ENCODE results near the gene ARL1.
"Not testable (repeated sequence)": the region's sequence is repeated elsewhere in the genome, so short reads cannot be mapped to it uniquely, and the experiment has no call there.

ARL1 gene

DNA sequence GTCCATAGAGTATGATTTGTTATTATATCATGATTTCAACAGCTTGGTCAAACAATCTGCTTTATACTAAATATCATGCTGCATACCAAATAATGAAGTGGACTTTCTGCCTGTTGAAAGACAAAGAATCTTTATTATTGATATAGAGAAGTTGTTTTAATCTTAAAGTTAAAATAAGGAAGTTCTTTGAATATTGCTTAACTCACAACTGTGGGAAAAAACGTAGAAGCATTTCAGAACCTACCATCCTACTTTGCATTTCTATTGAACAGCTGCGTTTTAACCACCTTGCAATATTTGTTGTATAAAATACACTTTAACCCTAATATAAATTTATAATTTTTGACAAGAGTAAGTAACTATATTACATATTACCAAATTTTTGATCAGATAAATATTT, 22.9 kb upstream of the ARL1 start:
- no peaks in the 10 kb centered on the region for H3K4me1 ChIP-seq (ENCODE audit: control insufficient read depth, insufficient read depth, low read length)
- TF ChIP-seq KLF1 (tag by site-specific recombination; IDR thresholded peaks at IDR 0.05), result no peak
- no peak for TF ChIP-seq ZNF292 (tag by site-specific recombination; IDR thresholded peaks at IDR 0.05; ENCODE audit: borderline replicate concordance, low read depth)
- TF ChIP-seq ZNF791 (tag by site-specific recombination; IDR thresholded peaks at IDR 0.05), result no peak
- TF ChIP-seq ZNF529 (tag by site-specific recombination; IDR thresholded peaks at IDR 0.05; ENCODE audit: insufficient replicate concordance), result no peak
- TF ChIP-seq ZNF121 (tag by site-specific recombination; IDR thresholded peaks at IDR 0.05), result no peak

DNA sequence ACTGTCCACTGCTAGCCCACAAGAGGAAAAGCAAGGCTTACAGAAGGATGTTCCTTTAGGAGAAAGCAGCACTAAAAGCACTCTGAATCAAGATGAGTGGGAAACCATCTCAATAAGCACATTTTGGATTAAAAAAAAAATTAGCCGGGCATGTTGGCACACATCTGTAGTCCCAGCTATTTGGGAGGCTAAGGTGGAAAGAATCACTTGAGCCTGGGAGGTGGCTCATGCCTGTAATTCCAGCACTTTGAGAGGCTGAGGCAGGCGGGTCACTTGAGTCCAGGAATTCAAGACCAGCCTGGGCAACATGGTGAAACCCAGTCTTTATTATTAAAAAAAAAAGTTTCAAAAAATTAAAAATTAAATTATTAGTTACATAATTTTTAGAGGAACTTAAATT, 17.0 kb upstream of the ARL1 start:
- Histone ChIP-seq H3K4me3 (ENCODE audit: low read depth, low read length) (no peak overlapping the region), H3K27ac (ENCODE audit: extremely low read depth, low read depth, low read length) (no peak overlapping the region), H3K4me1 (ENCODE audit: control insufficient read depth, insufficient read depth, low read length) (no peaks in the 10 kb centered on the region), H3K9me3 (ENCODE audit: control insufficient read depth, insufficient read depth, low read depth, low read length) (no peaks in the 10 kb centered on the region), H3K36me3 (ENCODE audit: control insufficient read depth in 2 of 2, insufficient read depth in 1 of 2, low read length in 2 of 2) (no peaks in the 10 kb centered on the region)
- POLR2A ChIA-PET, result no interaction called here
- no peak for TF ChIP-seq ZNF23 (tag by site-specific recombination; IDR thresholded peaks at IDR 0.05; ENCODE audit: borderline replicate concordance)
- TF ChIP-seq ZNF473 (tag by site-specific recombination; IDR thresholded peaks at IDR 0.05), result no peak
- no peak for TF ChIP-seq ZNF433 (tag by site-specific recombination; IDR thresholded peaks at IDR 0.05; ENCODE audit: low read depth)
- no peak for TF ChIP-seq ZNF561 (tag by site-specific recombination; IDR thresholded peaks at IDR 0.05; ENCODE audit: borderline replicate concordance)
- TF ChIP-seq ZNF791 (tag by site-specific recombination; IDR thresholded peaks at IDR 0.05), result no peak
- TF ChIP-seq HOXD13 (CRISPR knock-in tag; IDR thresholded peaks at IDR 0.05; ENCODE audit: borderline replicate concordance), result no peak
- no peak for TF ChIP-seq ZNF776 (tag by site-specific recombination; IDR thresholded peaks at IDR 0.05; ENCODE audit: borderline replicate concordance)
- TF ChIP-seq PRDM1 (tag by site-specific recombination; IDR thresholded peaks at IDR 0.05), result no peak
- TF ChIP-seq, protein P1, sequence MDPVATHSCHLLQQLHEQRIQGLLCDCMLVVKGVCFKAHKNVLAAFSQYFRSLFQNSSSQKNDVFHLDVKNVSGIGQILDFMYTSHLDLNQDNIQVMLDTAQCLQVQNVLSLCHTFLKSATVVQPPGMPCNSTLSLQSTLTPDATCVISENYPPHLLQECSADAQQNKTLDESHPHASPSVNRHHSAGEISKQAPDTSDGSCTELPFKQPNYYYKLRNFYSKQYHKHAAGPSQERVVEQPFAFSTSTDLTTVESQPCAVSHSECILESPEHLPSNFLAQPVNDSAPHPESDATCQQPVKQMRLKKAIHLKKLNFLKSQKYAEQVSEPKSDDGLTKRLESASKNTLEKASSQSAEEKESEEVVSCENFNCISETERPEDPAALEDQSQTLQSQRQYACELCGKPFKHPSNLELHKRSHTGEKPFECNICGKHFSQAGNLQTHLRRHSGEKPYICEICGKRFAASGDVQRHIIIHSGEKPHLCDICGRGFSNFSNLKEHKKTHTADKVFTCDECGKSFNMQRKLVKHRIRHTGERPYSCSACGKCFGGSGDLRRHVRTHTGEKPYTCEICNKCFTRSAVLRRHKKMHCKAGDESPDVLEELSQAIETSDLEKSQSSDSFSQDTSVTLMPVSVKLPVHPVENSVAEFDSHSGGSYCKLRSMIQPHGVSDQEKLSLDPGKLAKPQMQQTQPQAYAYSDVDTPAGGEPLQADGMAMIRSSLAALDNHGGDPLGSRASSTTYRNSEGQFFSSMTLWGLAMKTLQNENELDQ (tag by site-specific recombination; IDR thresholded peaks at IDR 0.05; ENCODE audit: low read depth), result no peak
- TF ChIP-seq ZBTB21 (tag by site-specific recombination; IDR thresholded peaks at IDR 0.05), result no peak
- TF ChIP-seq ZNF239 (tag by site-specific recombination; IDR thresholded peaks at IDR 0.05), result no peak
- TF ChIP-seq, protein P2, sequence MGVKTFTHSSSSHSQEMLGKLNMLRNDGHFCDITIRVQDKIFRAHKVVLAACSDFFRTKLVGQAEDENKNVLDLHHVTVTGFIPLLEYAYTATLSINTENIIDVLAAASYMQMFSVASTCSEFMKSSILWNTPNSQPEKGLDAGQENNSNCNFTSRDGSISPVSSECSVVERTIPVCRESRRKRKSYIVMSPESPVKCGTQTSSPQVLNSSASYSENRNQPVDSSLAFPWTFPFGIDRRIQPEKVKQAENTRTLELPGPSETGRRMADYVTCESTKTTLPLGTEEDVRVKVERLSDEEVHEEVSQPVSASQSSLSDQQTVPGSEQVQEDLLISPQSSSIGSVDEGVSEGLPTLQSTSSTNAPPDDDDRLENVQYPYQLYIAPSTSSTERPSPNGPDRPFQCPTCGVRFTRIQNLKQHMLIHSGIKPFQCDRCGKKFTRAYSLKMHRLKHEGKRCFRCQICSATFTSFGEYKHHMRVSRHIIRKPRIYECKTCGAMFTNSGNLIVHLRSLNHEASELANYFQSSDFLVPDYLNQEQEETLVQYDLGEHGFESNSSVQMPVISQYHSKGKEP (tag by site-specific recombination; IDR thresholded peaks at IDR 0.05), result no peak
- TF ChIP-seq, protein P3, sequence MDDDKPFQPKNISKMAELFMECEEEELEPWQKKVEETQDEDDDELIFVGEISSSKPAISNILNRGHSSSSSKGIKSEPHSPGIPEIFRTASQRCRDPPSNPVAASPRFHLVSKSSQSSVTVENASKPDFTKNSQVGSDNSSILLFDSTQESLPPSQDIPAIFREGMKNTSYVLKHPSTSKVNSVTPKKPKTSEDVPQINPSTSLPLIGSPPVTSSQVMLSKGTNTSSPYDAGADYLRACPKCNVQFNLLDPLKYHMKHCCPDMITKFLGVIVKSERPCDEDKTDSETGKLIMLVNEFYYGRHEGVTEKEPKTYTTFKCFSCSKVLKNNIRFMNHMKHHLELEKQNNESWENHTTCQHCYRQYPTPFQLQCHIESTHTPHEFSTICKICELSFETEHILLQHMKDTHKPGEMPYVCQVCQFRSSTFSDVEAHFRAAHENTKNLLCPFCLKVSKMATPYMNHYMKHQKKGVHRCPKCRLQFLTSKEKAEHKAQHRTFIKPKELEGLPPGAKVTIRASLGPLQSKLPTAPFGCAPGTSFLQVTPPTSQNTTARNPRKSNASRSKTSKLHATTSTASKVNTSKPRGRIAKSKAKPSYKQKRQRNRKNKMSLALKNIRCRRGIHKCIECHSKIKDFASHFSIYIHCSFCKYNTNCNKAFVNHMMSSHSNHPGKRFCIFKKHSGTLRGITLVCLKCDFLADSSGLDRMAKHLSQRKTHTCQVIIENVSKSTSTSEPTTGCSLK (tag by site-specific recombination; IDR thresholded peaks at IDR 0.05), result no peak
- TF ChIP-seq, protein P4, sequence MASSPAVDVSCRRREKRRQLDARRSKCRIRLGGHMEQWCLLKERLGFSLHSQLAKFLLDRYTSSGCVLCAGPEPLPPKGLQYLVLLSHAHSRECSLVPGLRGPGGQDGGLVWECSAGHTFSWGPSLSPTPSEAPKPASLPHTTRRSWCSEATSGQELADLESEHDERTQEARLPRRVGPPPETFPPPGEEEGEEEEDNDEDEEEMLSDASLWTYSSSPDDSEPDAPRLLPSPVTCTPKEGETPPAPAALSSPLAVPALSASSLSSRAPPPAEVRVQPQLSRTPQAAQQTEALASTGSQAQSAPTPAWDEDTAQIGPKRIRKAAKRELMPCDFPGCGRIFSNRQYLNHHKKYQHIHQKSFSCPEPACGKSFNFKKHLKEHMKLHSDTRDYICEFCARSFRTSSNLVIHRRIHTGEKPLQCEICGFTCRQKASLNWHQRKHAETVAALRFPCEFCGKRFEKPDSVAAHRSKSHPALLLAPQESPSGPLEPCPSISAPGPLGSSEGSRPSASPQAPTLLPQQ (tag by site-specific recombination; IDR thresholded peaks at IDR 0.05), result no peak
- CTCF ChIA-PET, result interaction anchor here (0.7 kb wide), 1 partner anchor 157 kb away, joined by 4 read pairs; no protein-coding TSS in a partner anchor

More for the DNA sequence above, 22.9 kb upstream of the ARL1 start:
- Histone ChIP-seq H3K36me3 (ENCODE audit: control insufficient read depth in 2 of 2, insufficient read depth in 1 of 2, low read length in 2 of 2) (no peaks in the 10 kb centered on the region), H3K27ac (ENCODE audit: extremely low read depth, low read depth, low read length) (no peak overlapping the region), H3K4me3 (ENCODE audit: low read depth, low read length) (no peak overlapping the region), H3K9me3 (ENCODE audit: control insufficient read depth, insufficient read depth, low read depth, low read length) (no peaks in the 10 kb centered on the region)
- ChIA-PET CTCF (interaction anchor here (0.7 to 1.3 kb wide), 3 partner anchors 185 to 409 kb away, joined by 3 to 7 read pairs (median 3); no protein-coding TSS in a partner anchor), POLR2A (no interaction called here)

DNA sequence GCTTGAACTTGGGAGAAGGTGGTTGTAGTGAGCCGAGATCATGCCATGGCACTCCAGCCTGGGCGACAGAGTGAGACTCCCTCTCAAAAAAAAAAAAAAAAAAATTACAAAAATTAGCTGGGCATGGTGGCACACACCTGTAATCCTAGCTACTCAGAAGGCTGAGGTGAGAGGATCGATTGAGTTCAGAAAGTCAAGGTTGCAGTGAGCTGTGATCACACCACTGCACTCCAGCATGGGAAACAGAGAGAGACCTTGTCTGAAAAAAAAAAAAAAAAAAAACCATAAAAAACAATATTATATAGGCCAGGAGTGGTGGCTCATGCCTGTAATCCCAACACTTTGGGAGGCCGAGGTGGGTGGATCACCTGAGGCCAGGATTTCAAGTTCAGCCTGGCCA, 14.5 kb upstream of the ARL1 start:
- CTCF ChIA-PET, result not testable (repeated sequence)

More for the DNA sequence above, 14.5 kb upstream of the ARL1 start:
- H3K27ac ChIP-seq (ENCODE audit: extremely low read depth, low read depth, low read length); H3K36me3 ChIP-seq (ENCODE audit: control insufficient read depth in 2 of 2, insufficient read depth in 1 of 2, low read length in 2 of 2); H3K9me3 ChIP-seq (ENCODE audit: control insufficient read depth, insufficient read depth, low read depth, low read length); H3K4me1 ChIP-seq (ENCODE audit: control insufficient read depth, insufficient read depth, low read length); POLR2A ChIA-PET; H3K4me3 ChIP-seq (ENCODE audit: low read depth, low read length): not testable (repeated sequence)
